Smooth muscle cell of the brain vasculature (primary cell): ENCODE data around the gene GALNT11.
A peak's percentile ranks its signal among the peaks of the same experiment; 100 is the strongest.
"Not testable (repeated sequence)": the region's sequence is repeated elsewhere in the genome, so short reads cannot be mapped to it uniquely, and the experiment has no call there.

Experiments used
- DNase-seq: peaks from one replicate; pipeline ENCODE4 v3.0.0-alpha.2; 2012; ENCODE audit warnings: low read depth, low spot score

The GALNT11 gene

DNA sequence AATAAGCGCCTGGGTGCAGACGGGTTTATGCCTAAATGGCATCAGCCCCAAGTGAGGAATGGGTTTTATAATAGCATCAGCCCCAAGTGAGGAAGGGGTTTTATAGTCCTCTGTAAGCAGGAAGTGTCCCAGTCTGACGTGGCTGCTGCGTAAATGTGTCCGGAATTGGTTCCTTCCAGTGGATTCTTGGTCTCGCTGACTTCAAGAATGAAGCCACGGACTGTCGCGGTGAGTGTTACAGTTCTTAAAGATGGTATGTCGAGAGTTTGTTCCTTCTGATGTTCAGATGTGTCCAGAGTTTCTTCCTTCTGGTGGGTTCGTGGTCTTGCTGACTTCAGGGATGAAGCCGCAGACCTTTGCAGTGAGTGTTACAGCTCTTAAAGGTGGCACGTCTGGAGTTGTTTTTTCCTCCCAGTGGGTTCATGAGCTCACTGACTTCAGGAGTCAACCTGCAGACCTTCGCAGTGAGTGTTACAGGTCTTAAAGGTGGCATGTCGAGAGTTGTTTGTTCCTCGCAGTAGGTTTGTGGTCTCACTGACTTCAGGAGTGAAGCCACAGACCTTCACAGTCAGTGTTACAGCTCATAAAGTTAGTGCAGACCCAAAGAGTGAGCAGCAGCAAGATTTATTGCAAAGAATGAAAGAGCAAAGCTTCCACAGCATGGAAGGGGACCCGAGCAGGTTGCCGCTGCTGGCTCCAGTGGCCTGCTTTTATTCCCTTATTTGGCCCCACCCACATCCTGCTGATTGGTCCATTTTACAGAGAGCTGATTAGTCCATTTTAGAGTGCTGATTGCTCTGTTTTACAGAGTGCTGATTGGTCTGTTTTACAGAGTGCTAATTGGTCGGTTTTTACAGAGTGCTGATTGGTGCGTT is 2.3 kb downstream of the GALNT11 start:
- not testable (repeated sequence) for DNase-seq

DNA sequence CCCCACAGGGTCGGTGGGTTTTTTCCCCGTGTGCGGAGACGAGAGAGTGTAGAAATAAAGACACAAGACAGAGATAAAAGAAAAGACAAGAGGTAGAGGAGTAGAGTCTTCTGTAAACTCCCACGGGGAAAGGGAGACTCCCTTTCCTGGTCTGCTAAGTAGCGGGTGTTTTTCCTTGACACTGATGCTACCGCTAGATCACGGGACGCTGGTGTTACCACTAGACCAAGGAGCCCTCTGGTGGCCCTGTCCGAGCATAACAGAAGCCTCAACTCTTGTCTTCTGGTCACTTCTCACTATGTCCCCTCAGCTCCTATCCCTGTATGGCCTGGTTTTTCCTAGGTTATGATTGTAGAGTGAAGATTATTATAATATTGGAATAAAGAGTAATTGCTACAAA is 4.6 kb downstream of the GALNT11 start:
- not testable (repeated sequence) for DNase-seq

DNA sequence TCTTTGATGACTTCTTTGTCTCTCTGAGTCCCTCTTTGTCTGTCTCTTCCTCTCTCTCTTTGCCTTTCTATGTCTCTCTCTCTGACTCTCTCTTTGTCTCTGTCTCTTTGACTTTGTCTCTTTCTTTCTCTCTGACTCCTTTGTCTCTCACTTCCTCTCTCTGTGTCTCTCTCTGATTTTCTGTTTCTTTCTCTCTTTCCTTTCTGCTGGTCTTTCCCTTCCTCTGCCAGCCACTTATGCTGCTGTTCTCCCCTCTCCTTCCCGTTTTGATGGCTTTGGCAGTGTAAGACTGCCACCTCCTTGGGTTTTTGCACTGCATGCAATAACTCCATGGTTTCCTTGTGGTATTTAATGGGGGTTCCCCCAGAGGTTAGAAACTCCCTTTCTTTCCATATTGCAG is 5.2 kb downstream of the GALNT11 start:
- not testable (repeated sequence) for DNase-seq

DNA sequence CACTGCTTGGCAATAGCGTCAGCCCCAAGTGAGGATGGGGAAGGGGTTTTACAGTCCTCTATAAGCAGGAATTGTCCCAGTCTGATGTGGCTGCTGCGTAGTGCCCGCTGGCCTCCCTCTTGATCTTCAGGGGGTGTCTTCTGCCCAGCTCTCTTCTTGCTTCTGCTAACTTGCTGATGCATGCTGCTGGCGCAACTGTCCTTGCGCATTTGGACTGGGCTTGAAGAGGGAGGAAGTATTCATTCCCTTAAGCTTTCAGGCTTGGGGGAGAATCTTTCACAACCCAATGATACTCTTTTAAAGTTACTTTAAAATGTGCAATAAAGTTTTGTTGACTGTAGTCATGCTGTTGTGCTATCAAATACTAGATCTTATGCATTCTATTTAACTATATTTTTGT is 10.3 kb downstream of the GALNT11 start:
- DNase-seq, result no peak

DNA sequence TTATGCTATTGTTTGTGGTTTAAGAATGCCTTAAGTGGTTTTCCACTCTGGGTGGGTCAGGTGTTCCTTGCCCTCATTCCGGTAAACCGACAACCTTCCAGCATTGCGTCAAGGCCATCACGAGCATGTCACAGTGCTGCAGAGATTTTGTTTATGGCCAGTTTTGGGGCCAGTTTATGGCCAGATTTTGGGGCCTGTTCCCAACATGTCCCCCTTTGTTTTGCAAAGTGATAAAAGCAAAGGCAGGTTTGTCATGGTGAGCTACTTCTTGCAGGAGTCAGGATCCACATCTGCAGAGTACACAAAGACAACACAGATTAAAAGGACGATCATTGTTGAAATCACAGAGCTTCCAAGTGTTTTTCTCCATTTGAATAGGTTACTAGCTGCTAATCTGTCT is 12.9 kb downstream of the GALNT11 start:
- DNase-seq, result not testable (repeated sequence)

DNA sequence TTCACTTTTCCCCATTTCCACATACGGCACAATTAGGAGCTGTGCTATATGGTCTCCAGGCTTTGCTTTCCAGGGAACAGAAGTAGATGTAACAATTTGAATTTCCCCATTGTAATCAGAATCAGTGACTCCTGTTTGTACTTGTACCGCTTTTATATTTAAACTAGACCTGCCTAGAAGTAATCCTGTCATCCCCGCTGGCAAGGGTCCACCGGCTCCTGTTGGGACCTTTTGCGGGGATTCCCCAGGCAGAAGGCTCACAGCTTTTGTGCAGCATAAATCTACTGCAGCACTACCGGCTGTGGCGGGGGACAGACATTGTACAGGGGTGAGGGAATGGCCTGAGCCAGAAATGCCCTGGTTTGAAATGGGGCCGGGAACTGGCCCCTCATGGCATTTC is 17.6 kb downstream of the GALNT11 start:
- not testable (repeated sequence) for DNase-seq

DNA sequence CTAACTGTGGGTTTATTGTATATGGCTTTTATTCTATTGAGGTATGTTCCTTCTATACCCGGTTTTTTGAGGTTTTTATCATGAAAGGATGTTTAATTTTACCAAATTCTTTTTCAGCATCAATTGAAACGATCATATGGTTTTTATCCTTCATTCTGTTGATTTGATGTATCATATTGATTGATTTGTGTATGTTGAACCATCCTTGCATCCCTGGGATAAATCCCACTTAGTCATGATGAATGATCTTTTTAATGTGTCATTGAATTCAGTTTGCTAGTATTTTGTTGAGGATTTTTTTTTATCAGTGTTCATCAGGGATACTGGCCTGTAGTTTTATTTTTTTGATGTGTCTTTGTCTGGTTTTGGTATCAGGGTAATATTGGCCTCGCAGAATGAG is 19.4 kb downstream of the GALNT11 start:
- not testable (repeated sequence) for DNase-seq

DNA sequence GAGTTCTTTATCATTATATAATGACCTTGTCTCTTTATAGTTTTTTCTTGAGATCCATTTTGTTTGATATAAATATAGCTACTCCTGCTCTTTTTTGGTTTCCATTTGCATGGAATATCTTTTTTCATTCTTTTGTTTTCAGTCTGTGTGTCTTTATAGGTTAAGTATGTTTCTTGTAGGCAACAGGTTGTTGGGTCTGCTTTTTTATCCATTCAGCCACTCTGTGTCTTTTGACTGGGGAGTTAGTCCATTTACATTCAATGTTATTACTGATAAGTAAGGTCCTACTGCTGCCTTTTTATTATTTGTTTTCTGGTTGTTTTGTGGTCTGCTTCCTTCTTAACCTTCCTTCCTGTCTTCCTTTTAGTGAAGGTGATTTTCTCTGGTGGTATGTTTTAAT is 21.1 kb downstream of the GALNT11 start:
- DNase-seq, result no peak

DNA sequence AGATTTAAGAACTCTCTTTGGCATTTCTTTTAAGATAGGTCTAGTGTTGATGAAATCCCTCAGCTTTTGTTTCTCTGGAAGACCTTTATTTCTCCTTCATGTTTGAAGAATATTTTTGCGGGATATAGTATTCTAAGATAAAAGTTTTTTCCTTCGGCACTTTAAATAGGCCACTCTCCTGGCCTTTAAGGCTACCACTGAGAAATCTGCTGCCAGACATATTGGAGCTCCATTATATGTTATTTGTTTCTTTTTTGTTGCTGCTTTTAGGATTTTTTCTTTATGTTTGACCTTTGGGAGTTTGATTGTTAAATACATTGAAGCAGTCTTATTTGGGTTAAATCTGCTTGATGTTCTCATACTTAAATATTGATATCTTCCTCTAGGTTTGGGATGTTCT is 22.6 kb downstream of the GALNT11 start:
- no peak for DNase-seq

DNA sequence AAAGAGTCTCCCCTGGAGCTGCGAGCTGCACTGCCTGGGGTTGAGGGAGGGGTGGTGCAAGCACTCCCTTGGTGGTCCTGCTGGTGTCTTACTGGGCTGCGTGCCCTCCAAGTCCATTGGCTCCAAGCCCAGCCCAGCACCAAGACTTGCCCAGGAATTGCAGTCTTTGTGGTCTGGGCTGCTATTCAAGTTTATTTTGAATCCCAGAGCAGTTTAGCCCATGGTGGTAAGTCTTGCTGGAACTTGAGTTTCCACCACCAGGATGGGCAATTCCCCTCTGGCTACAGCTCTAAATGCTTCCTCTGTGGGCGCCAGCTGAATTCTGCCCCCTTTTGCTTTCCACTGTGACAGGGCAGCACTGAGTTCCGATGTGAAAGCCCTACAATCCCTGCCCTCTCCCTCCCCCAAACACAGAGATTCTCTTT is 25.1 kb downstream of the GALNT11 start:
- DNase-seq, result peak; percentile 31

DNA sequence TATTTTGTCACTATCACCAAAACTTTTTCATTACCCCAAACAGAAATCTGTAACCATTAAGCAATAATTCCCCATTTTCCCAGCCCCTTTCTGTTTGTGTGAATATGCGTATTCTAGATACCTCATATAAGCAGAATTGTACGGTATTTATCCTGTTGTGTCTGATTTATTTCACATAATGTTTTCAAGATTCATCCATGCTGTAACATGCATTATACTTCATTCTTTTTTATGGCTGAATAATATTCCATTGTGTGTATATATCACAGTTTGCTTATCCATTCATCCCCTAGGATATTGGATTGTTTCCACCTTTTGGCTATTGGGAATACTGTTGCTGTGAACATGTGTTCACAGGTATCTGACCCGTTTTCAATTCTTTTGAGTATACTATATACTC is 26.5 kb downstream of the GALNT11 start:
- DNase-seq, result no peak

DNA sequence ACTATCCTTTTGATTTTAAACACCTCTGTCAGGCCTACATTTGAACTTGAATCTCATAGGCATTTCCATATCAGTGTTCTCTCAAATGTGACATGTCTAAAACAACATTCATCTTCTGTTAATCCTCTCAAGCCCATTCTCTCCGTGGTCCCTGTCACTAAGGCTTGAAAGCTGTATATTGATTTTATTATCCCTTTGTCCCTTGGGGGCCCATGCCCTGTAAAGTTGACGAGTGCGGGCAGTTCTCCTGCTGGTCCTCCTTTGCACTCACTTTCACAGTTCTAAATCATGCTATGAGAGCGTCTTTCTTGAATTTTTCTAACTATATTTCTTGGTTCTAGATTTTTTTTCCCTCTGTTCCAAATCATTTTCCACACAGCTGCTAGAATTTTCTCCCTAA is 27.3 kb downstream of the GALNT11 start:
- no peak for DNase-seq

DNA sequence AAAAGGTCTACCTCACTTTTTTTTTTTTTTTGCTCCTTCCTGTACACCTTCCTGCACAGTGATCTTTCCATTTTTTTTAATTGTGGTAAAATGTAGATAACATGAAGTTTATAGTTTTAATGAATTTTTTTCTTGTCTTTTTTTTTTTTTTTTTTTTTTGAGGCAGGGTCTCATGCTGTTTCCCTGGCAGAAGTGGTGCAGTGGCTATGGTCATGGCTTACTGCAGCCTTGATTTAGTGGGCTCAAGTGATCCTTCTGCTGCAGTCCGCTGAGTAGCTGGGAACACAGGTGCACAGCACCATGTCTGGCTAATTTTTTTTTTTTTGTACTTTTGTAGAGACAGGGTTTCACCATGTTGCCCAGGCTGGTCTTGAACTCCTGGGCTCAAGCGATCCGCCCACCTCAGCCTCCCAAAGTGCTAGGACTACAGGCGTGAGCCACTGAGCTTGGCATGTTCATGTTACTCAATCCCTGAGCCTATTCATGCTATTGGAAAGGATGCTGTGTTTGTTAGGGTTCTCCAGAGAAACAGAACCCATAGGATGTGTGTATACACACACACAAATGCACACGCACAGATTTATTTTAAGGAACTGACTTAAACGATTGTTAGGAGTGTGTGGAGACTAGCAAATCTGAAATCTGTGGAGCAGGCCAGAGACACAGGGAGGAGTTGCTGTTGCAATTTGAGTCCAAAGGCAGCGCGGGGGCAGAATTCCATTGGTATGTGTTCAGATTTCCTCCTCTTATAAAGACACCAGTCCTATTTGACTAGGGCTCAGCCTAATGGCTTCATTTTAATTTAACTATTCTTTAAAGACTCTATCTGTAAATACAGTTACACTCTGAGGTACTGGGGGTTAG is 29.1 kb downstream of the GALNT11 start:
- peak; percentile 29 for DNase-seq

DNA sequence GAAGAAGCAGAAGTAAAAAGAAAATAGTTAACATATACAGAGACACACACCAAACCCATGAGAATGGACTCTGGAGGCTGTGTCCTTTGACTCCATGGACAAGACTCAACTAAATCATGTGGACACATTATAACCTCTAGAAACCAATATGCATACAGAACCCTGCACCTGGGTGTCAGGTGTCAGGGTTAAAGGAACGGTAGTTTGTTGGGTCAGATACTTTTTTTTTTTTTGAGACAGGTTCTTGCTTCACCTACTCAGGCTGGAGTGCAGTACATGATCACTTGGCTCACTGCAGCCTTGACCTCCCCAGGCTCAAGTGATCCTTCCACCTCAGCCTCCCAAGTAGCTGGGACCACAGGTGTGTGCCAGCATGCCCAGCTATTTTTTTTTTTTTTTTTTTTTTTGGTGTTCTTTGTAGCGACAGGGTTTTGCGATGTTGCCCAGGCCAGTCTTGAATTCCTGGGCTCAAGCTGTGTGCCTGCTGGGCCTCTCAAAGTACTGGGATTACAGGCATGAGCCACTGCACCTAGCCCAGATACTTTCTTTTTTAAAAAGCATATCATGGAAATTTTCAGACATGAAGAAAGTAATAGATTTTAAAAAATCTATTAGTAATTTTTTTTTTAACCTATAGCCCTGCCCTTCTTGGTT is 31.3 kb downstream of the GALNT11 start:
- no peak for DNase-seq

DNA sequence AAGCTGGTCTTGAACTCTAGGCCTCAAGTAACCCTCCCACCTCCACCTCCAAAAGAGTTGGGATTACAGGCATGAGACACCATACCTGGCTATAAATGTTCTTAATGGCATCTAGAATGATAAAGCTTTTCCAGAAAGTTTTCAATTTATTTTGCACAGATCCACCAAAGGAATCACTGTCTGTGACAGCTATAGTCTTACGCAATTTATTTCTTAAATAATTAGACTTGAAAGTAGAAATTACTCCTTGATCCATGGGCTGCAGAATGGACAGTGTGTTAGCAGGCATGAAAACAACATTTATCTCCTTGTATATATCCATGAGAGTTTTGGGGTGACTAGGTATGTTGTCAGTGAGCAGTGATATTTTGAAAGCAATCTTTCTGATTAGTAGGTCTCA is 33.8 kb downstream of the GALNT11 start:
- no peak for DNase-seq

DNA sequence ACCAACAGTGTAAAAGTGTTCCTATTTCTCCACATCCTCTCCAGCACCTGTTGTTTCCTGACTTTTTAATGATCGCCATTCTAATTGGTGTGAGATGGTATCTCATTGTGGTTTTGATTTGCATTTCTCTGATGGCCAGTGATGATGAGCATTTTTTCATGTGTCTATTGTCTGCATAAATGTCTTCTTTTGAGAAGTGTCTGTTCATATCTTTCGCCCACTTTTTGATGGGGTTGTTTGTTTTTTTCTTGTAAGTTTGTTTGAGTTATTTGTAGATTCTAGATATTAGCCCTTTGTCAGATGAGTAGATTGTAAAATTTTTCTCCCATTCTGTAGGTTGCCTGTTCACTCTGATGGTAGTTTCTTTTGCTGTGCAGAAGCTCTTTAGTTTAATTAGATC is 35.6 kb downstream of the GALNT11 start:
- not testable (repeated sequence) for DNase-seq

DNA sequence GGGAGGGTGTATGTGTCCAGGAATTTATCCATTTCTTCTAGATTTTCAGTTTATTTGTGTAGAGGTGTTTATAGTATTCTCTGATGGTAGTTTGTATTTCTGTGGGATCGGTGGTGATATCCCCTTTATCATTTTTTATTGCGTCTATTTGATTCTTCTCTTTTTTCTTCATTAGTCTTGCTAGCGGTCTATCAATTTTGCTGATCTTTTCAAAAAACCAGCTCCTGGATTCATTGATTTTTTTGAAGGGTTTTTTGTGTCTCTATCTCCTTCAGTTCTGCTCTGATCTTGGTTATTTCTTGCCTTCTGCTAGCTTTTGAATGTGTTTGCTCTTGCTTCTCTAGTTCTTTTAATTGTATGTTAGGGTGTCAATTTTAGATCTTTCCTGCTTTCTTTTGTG is 37.7 kb downstream of the GALNT11 start:
- not testable (repeated sequence) for DNase-seq

DNA sequence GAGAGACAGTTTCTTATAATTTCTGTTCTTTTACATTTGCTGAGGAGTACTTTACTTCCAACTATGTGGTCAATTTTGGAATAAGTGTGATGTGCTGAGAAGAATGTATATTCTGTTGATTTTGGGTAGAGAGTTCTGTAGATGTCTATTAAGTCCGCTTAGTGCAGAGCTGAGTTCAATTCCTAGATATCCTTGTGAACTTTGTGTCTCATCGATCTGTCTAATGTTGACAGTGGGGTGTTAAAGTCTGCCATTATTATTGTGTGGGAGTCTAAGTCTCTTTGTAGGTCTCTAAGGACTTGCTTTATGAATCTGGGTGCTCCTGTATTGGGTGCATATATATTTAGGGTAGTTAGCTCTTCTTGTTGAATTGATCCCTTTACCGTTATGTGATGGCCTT is 38.3 kb downstream of the GALNT11 start:
- DNase-seq, result not testable (repeated sequence)

DNA sequence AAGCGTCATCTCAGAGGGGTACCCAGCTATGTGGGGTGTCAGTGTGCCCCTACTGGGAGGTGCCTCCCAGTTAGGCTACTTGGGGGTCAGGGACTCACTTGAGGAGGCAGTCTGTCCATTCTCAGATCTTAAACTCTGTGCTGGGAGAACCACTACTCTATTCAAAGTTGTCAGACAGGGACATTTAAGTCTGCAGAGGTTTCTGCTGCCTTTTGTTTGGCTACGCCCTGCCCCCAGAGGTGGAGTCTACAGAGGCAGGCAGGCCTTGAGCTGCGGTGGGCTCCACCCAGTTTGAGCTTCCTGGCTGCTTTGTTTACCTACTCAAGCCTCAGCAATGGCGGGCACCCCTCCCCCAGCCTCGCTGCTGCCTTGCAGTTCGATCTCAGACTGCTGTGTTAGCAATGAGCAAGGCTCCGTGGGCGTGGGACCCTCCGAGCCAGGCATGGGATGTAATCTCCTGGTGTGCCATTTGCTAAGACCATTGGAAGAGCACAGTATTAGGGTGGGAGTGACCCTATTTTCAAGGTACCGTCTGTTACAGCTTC is 40.4 kb downstream of the GALNT11 start:
- not testable (repeated sequence) for DNase-seq

DNA sequence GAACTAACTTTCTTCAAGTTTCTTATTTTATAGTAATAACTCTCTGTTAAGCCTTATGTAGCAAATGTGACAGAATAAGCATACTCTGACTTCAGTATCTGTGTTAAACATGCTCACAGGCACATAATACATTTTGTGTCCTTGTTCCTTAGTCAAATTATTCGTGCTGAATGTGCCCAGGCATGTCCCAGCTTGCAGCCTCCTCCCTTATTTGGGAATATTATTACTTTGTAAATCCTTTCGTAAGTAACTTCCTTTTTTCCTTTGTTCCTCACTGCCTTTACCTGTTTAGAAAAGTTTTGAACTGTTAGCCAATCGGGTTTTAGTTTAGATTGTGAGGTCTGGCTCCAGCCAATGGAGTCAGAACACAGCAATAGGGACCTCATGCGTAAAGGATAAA is 46.9 kb downstream of the GALNT11 start:
- no peak for DNase-seq

DNA sequence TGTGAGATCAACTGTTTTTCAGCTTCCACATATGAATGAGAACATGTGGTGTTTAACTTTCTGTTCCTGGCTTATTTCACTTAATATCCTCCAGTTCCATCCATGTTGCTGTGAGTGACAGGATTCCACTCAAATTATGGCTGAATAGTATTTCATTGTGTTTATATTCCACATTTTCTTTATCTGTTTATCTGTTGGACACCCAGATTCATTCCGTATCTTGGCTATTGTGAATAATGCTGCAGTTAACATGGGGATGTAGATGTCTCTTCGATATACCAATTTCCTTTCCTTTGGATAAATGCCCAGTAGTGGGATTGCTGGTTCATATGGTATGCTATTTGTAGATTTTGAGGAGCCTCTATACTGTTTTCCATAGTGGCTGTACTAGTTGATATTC is 47.9 kb downstream of the GALNT11 start:
- no peak for DNase-seq

DNA sequence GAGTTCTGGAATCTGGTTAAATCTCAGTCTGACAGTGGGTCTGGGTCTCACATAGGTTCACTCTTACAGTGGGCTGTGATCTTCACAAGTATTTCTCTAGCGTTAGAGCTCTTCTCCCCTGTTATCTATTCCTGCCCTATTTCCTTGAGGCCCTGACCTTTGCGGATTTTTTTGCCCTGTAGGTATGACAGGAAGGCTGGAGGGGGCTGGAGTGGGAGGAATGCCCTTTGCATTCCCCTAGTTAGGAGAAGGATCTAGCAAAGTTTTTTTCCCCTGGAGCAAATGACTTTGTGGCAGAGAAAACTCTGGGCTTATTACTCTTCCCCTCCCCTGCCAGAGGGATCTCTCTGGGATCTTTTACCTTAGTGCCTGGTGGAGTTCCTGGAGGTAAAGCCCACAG is 49.2 kb downstream of the GALNT11 start:
- no peak for DNase-seq
